ENCODE measurements around the gene SLC39A1.

- TF ChIP-seq POLR2A (IDR thresholded peaks at IDR 0.05; ENCODE audit: low read depth, low read length) (no peak), POLR2AphosphoS5 (IDR thresholded peaks at IDR 0.05; ENCODE audit: low read depth, low read length) (no peak), TAF1 (IDR thresholded peaks at IDR 0.05; ENCODE audit: low read depth, low read length) (no peak), SPI1 (IDR thresholded peaks at IDR 0.05; ENCODE audit: low read depth, low read length) (no peak)
Measured at GRCh38 chr1:153937331-153937730, 26.0 kb downstream of the SLC39A1 start.

All from GM12891 (cell line).